SKM-1 (cell line): ENCODE measurements around the gene CFAP20.
"Not testable (repeated sequence)": the region's sequence is repeated elsewhere in the genome, so short reads cannot be mapped to it uniquely, and the experiment has no call there.

Experiments used
- DNase-seq: peaks from one replicate; lab custom pipeline; 2025; ENCODE audit not compliant: unreplicated experiment; lab: John Stamatoyannopoulos, UW

Gene CFAP20

DNA sequence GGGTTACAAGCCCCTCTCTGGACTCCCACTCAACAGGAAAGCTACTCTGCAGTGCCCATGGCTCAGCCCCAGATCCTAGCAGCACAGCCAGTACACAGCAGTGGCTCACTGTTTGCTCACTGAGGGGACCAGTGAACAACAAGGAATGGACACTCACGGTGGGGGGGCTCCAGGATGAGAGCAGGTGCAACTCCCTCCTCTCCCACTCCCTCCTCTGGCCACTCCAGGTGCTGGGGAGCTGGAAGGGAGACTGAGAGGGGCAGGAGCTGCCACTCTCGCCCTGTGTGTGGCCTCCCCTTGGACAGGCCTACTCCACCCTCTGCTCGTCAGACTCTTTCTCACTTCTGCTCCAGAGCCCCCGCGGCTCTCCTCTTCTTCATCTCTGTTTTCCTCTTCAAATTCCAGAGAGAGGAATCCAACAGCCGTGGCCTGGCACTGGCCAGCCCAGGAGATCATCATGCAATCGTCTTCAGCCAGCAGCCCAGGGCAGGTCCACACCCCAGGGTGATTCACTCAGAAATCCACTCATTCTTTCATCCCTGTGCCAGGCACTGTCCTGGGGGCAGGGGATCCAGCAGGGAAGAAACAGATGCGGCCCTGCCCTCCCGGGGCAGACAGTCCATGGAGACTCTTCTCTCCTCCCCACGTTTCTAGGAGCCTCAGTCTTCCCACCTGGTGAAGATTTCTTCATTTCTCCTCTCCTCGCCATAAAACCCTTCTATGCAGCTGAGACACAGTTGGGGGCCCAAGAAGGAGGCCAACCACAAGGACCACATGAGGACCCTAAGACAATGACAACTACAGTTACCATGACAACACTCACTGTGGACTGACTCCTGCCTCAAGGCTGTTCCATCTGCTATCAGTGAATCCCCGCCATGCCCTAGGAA is 30.7 kb downstream of the CFAP20 start:
- no peak for DNase-seq

DNA sequence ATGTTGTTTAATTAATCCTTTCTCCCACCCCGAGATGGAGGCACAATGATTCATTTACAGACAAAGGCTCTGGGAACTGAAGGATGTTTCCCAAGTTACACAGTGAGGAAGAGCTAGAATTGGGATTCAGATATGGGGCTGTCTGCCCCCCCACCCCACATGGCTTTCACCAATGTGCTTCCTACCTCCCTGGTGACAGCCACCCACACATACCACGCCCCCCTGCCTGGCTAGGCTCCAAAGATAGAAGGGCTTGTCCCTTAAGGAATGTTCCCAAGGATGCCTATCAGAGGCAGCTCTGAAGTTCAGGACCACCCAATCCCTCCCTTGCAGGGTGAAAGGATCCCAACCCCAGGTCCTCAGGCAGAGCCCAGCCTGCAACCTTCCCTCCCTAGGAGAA is 32.9 kb downstream of the CFAP20 start:
- DNase-seq = no peak

DNA sequence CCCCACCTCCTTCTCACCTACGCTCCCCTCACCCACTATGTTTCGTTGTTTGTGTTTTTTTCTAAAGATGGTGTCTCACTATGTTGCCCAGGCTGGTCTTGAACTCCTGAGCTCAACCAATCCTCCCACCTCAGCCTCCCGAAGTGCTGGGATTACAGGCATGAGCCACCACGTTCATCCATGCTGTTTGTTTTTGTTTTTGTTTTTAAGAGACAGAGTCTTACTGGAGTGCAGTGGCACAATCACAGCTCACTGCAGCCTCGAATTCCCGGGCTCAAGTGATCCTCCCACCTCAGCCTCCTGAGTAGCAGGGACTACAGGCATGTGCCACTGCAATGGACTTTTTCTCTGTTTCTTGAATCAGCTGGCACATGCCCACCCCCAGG is 33.6 kb downstream of the CFAP20 start:
- not testable (repeated sequence) for DNase-seq

DNA sequence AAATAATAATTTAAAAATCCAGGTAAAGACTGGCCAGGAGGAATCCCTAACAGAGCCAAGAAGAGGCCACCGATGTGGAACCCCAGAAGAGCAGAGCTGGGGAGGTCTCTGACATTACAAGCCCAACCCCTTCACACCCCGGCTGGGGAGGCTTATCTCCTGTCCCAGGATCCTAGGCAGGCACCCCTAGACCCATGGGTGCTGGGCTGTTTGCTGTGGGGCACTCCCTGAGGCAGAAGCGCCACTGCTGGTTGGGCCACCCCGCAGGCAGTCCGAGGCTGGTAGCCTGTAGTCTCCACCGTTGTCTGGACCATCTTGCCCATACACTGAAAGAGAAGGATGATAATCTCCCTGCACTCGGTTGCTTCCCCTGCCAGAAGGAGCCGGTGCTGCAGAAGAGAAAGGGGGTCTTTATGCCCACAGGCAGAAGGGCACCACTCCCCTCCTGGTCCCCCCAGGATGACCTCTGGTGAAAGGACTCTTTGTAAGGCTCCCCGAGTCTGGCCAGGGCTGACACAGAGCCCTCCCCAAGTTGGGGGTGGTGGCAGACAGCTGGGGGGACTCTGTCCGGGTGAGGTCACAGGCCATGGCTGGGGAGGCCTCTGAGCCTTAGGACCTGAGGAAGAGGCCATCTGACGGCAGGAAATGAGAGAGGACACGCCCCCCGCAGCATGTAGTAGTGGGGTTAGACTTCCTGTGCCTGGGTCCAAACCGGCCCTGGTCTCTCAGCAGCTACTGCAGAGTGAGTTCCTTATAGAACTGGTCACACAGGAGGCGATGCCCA is 34.2 kb downstream of the CFAP20 start:
- DNase-seq = no peak

DNA sequence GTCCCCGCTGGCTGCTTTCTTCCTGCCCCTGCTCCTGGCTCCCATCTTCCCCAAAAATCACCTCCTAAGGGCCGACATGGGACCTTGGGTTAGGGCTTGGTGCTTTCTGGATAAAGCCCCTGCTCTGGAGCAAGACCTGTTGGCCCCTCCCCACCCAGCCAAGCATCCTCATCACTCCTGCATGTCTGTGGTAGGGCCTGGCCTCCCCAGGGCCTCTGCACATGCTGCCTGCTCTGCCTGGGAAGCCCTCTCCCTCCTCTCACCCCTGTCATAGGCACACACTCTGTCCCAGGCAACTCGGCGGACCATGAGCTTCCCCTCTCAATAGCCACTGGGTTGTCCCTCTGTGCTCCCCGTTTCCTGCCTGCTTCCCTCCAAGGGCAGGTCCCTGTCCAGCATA is 35.2 kb downstream of the CFAP20 start:
- DNase-seq = no peak

DNA sequence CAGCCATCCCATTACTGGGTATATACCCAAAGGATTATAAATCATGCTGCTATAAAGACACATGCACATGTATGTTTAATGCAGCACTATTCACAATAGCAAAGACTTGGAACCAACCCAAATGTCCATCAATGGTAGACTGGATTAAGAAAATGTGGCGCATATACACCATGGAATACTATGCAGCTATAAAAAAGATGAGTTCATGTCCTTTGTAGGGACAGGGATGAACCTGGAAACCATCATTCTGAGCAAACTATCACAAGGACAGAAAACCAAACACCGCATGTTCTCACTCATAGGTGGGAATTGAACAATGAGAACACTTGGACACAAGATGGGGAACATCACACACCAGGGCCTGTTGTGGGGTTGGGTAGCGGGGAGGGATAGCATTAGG is 38.8 kb downstream of the CFAP20 start:
- not testable (repeated sequence) for DNase-seq

DNA sequence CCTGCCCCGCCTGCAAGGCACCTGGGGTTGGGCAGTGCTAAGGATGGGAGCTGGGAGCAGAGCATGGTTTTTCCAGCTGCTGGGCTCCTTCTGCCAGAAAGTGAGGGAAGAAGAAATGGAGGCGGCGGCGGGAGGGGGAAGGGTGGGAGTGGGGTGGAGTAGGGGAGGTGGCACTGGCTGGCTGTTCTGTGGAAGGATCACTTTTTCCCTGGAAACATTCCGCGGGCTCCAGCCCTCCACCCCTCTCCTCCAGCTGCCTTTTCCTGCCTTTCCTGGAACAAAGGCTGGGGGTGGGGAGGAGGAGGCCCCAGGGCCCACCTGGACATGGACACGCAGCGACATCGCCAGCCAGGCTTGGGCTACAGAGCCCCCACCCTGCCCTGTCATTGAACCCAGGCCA is 41.1 kb downstream of the CFAP20 start:
- no peak for DNase-seq

DNA sequence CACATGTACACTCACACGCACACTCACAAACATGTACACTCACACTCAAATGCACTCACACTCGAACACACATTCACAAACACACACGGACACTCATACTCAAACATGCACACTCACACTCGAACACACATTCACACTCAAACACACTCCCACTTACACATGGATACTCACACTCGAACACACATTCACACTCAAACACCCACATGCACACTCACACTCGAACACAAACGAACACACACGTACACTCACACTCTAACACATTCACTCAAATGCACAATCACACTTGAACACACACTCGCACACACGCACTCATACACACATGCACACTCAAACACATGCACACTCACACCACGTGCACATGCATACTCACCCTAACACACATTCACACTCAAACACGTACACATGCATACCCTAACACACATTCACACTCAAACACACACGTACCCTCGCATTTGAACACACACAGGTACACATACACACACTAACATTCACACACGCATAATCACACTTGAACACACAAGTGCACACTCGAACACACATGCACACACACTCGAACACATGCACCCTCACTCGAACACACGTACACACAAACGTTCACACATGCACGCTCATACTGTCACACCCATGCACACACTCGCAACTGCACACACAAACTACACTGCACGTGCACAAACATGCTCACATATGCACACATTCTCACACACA is 41.8 kb downstream of the CFAP20 start:
- DNase-seq = no peak

DNA sequence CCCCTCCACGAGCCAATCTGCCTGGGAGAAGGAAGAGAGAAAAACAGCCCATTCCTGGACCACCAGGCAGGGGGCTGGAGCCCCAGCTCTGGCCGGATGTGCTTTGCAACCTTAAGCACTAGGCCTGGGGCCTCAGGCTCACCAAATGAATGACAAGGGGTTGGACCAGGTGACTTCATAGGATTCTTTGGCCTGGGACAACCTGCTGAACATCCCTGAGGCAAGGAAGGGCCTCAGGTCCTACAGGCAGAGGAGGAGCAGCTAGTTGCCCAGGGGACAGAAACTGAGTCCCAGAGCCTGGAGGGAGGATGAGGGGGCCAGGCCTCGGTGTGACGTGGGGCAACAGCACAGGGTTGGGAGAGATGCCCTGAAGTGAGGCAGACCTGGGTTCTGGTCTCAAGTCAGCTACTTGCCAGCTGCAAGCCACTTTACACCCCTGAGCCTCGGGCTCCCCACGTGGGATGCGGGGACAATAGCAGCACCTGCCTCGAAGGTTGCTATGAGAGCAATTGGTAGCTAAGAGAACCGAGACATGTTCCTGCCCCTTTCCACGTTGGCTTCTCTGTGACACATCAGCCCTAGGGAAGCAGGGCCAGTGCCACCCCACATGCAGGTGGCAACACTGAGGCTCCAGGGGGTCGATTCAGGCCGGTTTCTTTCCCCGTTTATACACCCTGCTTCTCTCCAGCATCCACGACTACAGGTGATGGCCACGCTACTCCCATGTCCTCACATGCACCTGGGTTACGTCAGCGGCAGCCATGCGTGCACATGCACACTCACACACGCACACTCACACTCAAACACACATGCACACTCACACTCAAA is 42.6 kb downstream of the CFAP20 start:
- DNase-seq = no peak

DNA sequence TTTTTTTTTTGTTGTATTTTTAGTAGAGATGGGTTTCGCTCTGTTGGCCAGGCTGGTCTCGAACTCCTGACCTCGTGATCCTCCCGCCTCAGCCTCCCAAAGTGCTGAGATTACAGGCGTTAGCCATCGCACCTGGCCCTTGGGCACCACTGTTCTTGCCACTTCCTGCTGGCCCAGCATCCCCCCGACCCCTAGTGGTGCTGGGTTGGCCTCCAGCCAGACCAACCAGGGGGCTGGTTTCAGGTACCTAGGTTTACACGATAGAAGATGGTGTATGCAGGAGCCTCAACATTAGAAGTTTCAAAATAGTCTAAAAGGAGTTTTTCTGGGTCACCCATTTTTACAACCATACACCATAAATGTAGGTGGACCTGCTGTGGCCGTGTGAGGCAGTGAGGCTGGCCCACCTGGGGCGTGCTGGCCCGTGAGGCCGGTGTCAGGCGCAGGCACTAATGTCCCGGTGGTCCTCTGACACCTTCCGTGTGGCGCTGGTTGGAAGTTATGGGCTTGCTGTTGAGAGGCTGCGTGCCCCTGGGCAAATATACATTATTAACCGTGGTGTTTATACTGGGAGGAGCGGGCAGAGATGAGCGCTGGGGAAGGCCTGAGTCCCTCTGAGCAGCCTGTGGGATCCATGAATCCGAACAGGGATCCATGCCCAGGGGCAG is 43.5 kb downstream of the CFAP20 start:
- DNase-seq = no peak

DNA sequence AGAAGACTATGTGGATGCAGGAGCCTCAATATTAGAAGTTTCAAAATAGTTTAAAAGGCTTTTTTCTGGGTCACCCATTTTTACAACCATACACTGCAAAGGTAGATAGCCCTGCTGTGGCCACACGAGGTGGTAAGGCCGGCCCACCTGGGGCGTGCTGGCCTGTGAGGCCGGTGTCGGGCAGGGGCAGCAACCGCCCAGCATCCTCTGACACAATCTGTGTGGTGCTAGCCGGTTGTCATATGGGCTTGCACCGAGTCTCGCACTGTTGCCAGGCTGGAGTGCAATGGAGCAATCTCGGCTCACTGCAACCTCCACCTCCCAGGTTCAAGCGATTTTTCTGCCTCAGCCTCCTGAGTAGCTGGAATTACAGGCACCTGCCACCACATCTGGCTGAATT is 44.0 kb downstream of the CFAP20 start:
- DNase-seq = no peak

DNA sequence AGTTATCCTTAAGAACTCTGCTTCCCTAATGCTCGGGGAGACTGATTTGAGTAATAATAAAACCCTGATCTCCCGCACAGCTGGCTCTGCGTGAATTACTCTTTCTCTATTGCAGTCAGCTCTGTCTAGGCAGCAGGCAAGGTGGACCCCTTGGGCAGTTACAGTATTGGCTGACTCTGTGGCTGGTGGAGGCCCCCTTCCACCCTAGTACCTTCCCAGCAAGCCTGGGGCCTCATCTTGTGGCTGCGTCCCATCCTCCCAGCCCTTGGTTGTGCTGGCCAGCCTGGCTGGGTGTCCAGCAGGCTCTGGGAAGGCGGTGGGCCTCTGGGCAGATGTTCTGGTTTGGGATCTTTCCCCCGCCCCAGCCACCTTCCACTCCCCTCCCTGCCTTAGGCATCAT is 44.5 kb downstream of the CFAP20 start:
- no peak for DNase-seq

DNA sequence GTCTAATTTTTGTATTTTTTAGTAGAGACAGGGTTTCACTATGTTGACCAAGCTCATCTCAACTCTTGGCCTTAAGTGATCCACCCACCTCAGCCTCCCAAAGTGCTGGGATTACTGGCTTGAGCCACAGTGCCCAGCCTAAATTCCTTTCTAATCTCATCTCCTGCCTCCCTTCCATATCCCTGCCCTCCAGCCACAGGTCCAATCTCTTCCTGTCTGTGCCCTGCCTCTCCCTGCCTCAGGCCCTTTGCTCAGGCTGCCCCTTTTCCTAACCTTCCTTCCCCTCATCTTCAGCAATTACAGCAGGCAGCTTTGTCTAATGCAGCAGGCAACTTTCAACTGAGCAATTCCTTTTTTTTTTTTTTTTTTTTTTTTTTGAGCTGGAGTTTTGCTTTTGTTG is 46.8 kb downstream of the CFAP20 start:
- no peak for DNase-seq

DNA sequence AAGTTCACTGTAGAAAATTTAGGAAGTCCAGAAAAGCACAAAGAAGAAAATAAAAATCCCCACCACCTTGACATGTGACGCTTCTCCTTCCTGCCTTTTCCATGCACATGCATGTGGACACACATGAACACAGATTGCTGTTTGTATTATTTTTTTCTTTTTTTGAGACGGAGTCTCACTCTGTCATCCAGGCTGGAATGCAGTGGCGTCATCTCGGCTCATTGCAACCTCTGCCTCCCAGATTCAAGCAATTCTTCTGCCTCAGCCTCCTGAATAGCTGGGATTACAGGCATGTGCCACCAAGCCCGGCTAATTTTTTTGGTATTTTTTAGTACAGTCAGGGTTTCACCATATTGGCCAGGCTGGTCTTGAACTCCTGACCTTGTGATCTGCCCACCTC is 48.5 kb downstream of the CFAP20 start:
- DNase-seq = not testable (repeated sequence)

DNA sequence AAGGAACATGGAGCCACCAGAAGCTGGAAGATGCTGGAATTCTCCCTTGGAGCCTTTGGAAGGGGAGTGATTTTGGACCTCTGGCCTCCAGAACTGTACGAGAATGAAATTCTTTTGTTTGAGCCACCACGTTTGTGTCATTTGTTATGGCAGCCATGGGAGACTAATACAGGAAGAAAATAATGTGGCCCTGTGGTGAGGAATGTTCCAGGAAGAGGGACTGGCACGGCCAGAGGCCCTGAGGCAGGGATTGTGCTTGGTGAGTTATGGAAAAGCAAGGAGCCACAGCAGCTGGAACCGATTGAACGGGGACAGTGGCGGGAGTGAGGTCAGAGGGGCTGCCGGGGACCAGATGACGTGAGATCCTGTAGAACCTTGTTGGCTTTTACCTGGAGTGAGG is 51.4 kb downstream of the CFAP20 start:
- no peak for DNase-seq

DNA sequence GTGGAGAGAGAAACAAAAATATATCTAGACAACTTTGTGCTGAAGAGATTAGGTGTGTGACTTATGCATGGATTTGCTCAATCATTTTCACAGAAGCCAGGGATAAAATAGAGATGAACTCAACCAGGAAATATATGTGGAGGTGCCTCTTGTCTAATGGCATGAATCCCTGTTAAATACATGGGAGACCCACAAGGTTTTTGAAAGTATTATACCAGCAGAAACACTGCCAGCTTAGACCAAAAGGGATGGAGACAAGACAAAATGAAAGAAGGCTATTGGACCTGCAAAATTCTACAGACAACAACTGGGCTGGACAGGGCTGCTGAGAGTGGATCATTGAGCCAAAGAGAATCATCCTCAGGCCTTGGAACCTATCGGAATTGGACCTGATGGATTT is 52.7 kb downstream of the CFAP20 start:
- DNase-seq = no peak

DNA sequence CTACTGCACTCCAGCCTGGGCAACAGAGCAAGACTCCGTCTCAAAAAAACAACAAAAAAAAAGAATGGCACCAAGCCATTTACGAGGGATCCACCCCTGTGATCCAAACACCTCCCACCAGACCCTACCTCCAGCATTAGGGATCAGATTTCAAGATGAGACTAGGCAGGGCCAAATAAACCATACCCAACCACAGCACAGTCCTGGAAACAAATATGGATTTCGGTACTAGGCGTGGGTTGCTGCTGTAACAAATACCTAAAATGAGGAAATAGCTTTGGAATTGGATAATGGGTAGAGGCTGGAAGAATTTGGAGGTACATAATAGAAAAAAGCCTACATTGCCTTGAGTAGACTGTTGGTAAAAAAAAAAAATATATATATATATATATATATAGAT is 54.5 kb downstream of the CFAP20 start:
- no peak for DNase-seq

DNA sequence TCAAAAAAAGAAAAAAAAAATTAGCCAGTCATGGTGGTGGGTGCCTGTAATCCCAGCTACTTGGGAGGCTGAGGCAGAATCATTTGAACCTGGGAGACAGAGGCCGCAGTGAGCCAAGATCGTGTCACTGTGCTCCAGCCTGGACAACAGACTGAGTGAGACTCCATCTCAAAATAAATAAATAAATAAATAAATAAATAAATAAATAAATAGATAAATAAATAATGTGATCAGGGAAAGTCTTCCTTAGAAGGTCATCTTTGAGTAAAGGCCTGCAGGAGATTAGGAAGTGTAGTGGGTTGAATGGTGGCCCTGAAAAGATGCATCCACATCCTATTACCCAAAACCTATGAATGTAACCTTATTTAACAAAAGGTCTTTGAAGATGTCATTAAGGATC is 56.1 kb downstream of the CFAP20 start:
- DNase-seq = not testable (repeated sequence)

DNA sequence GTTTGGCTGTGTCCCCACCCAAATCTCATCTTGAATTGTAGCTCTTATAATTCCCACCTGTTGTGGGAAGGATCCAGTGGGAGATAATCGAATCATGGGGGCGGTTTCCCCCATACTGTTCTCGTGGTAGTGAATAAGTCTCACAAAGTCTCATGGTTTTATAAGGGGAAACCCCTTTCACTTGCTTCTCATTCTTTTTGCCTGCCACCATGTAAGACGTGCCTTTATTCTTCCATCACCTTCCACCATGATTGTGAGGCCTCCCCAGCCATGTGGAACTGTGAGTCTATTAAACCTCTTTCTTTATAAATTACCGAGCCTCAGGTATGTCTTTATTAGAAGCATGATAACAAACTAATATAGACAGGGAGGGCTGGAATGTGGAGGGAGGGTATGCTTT is 57.0 kb downstream of the CFAP20 start:
- not testable (repeated sequence) for DNase-seq

DNA sequence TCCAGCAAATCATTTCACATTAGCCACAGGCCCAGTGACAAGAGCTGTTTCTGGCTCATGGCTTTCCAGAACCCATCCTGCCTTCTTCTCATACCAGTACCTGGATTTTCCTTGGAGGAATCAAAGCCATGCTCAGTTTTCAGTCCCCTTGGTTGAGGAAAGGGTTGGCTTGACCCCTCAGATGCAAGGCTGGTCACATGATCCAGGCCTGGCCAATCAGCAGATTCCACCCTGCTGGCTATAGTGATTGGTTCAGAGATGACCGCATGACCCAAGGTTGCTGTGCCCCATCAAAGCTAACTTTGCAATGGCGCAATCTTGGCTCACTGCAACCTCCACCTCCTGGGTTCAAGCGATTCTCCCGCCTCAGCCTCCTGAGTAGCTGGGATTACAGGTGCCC is 58.6 kb downstream of the CFAP20 start:
- no peak for DNase-seq
